Naive B cell (primary cell): ENCODE measurements around the gene PTGER1. TPM values are rescaled to one million over a fixed set of nuclear protein-coding genes. Genes with fewer than 3 reads are reported as not detected.
"Not testable (repeated sequence)": the region's sequence is repeated elsewhere in the genome, so short reads cannot be mapped to it uniquely, and the experiment has no call there.

Experiments
- ATAC-seq, 2 donors: fragments of 150-1000 bp; cut with Tn5 transposase; 2 replicates each; pipeline ENCODE4 v1.10.0; 2021; ENCODE audit warnings: low read depth in 2 of 2, mild to moderate bottlenecking in 2 of 2, moderate library complexity in 2 of 2
- DNase-seq: peaks from one replicate; pipeline ENCODE4 v3.0.0; 2022
- H3K27ac Mint-ChIP-seq, 6 donors: one replicate each; pipeline ENCODE4 v1.8.0; 2020 to 2022; ENCODE audit warnings: mild to moderate bottlenecking in 6 of 6, mixed read lengths in 6 of 6, moderate library complexity in 5 of 6, inconsistent platforms in 2 of 6
- H3K27me3 Mint-ChIP-seq, 3 donors: one replicate each; pipeline ENCODE4 v1.8.0; 2021 to 2022; ENCODE audit warnings: mixed read lengths in 3 of 3, mild to moderate bottlenecking in 1 of 3
- H3K36me3 Mint-ChIP-seq, 2 donors: one replicate each; pipeline ENCODE4 v1.8.0; 2020 to 2022; ENCODE audit warnings: mixed read lengths in 2 of 2, inconsistent platforms in 1 of 2, mild to moderate bottlenecking in 1 of 2
- H3K4me1 Mint-ChIP-seq, 3 donors: one replicate each; pipeline ENCODE4 v1.8.0; 2020 to 2022; ENCODE audit warnings: mixed read lengths in 3 of 3, inconsistent platforms in 1 of 3, mild to moderate bottlenecking in 1 of 3, moderate library complexity in 1 of 3
- H3K4me3 Mint-ChIP-seq, 8 donors: one replicate each; pipeline ENCODE4 v1.8.0; 2020 to 2022; ENCODE audit warnings: mild to moderate bottlenecking in 8 of 8, mixed read lengths in 8 of 8, moderate library complexity in 8 of 8, inconsistent platforms in 2 of 8
- H3K9me3 Mint-ChIP-seq, 7 donors: one replicate each; pipeline ENCODE4 v1.8.0; 2020 to 2022; ENCODE audit warnings: mixed read lengths in 7 of 7, mild to moderate bottlenecking in 5 of 7, inconsistent platforms in 2 of 7, moderate library complexity in 1 of 7
- polyA plus RNA-seq, 6 donors: library from polyadenylated mRNA; unstranded; fragments of 300-500 nt; fragmentation: Illumina TruSeq; gene quantifications; one replicate each; pipeline ENCODE4 v1.2.3, GENCODE V29; 2021; ENCODE audit warnings: low read depth in 6 of 6

The PTGER1 gene
- polyA plus RNA-seq, 6 donors from 2014 or later, result not detected

GRCh38 chr19:14512406-14512961 lies 37.3 kb upstream of the PTGER1 start:
- Mint-ChIP-seq H3K4me3 (no peak overlapping the region), H3K4me1 (peaks cover 28 to 42% (median 32%) of the 10 kb centered on the region in 3 donors), H3K9me3 (no peaks in the 10 kb centered on the region), H3K36me3 (peaks cover 14 to 20% of the 10 kb centered on the region in 2 donors), H3K27me3 (no peaks in the 10 kb centered on the region), H3K27ac (no peak overlapping the region)
- DNase-seq, result no peak
- ATAC-seq, result no peak

GRCh38 chr19:14511229-14511593 lies 36.1 kb upstream of the PTGER1 start:
- ATAC-seq, result no peak
- Mint-ChIP-seq H3K27me3 (no peaks in the 10 kb centered on the region), H3K27ac (no peak overlapping the region), H3K9me3 (no peaks in the 10 kb centered on the region), H3K4me1 (peaks cover 16 to 31% (median 21%) of the 10 kb centered on the region in 3 donors), H3K36me3 (peaks cover 9 to 16% of the 10 kb centered on the region in 2 donors), H3K4me3 (no peak overlapping the region)
- no peak for DNase-seq

- ATAC-seq, result no peak
- Mint-ChIP-seq H3K36me3 (peaks cover 9 to 12% of the 10 kb centered on the region in 2 donors), H3K27ac (no peak overlapping the region), H3K4me3 (no peak overlapping the region), H3K4me1 (peaks cover 14 to 27% (median 20%) of the 10 kb centered on the region in 3 donors), H3K27me3 (peaks cover 0 to 2% (median 0%) of the 10 kb centered on the region in 3 donors), H3K9me3 (no peaks in the 10 kb centered on the region)
- no peak for DNase-seq
Observed at GRCh38 chr19:14510311-14511228, 35.4 kb upstream of the PTGER1 start.

GRCh38 chr19:14507704-14508542 lies 32.8 kb upstream of the PTGER1 start:
- Mint-ChIP-seq H3K36me3 (no peaks in the 10 kb centered on the region), H3K27ac (peak overlapping the region in 1 of 6 donors; percentile 72), H3K27me3 (peaks cover 6 to 14% (median 13%) of the 10 kb centered on the region in 3 donors), H3K4me3 (no peak overlapping the region), H3K9me3 (no peaks in the 10 kb centered on the region), H3K4me1 (peaks cover 9 to 16% (median 14%) of the 10 kb centered on the region in 3 donors)
- no peak for DNase-seq
- ATAC-seq, result no peak

- Mint-ChIP-seq H3K36me3 (no peaks in the 10 kb centered on the region), H3K9me3 (no peaks in the 10 kb centered on the region), H3K4me3 (peak overlapping the region in 1 of 8 donors; percentile 15), H3K27me3 (peaks cover 6 to 14% (median 13%) of the 10 kb centered on the region in 3 donors), H3K4me1 (peaks cover 9 to 16% (median 14%) of the 10 kb centered on the region in 3 donors), H3K27ac (peak overlapping the region in 1 of 6 donors; percentile 47)
- ATAC-seq (peak; percentile 78 to 79), DNase-seq (peak; percentile 54)
Observed at GRCh38 chr19:14505488-14506239, 30.5 kb upstream of the PTGER1 start.

GRCh38 chr19:14504575-14504974 lies 29.4 kb upstream of the PTGER1 start:
- peaks cover 6 to 14% (median 13%) of the 10 kb centered on the region in 3 donors for H3K27me3 Mint-ChIP-seq
- ATAC-seq, DNase-seq, H3K27ac Mint-ChIP-seq, H3K36me3 Mint-ChIP-seq, H3K9me3 Mint-ChIP-seq, H3K4me3 Mint-ChIP-seq: not testable (repeated sequence)
- peaks cover 9 to 16% (median 12%) of the 10 kb centered on the region in 3 donors for H3K4me1 Mint-ChIP-seq

GRCh38 chr19:14503285-14503684 lies 28.1 kb upstream of the PTGER1 start:
- ATAC-seq, result no peak
- no peaks in the 10 kb centered on the region for H3K36me3 Mint-ChIP-seq
- no peak overlapping the region for H3K4me3 Mint-ChIP-seq
- peaks cover 9 to 16% (median 10%) of the 10 kb centered on the region in 3 donors for H3K4me1 Mint-ChIP-seq
- DNase-seq, result no peak
- peak overlapping the region in 2 of 6 donors; percentile 11 to 60 for H3K27ac Mint-ChIP-seq
- peaks cover 6 to 14% (median 13%) of the 10 kb centered on the region in 3 donors for H3K27me3 Mint-ChIP-seq
- no peaks in the 10 kb centered on the region for H3K9me3 Mint-ChIP-seq

GRCh38 chr19:14502334-14503092 lies 27.4 kb upstream of the PTGER1 start:
- no peaks in the 10 kb centered on the region for H3K36me3 Mint-ChIP-seq
- H3K4me3 Mint-ChIP-seq, result peak overlapping the region in 1 of 8 donors; percentile 42
- H3K27me3 Mint-ChIP-seq, result peaks cover 6 to 15% (median 13%) of the 10 kb centered on the region in 3 donors
- no peak for ATAC-seq
- H3K4me1 Mint-ChIP-seq, result peaks cover 10 to 18% (median 11%) of the 10 kb centered on the region in 3 donors
- DNase-seq, result no peak
- peak overlapping the region in 1 of 6 donors; percentile 47 for H3K27ac Mint-ChIP-seq
- H3K9me3 Mint-ChIP-seq, result no peaks in the 10 kb centered on the region

- Mint-ChIP-seq H3K4me3 (peak overlapping the region in 7 of 8 donors; percentile 70 to 85 (median 80)), H3K27ac (peak overlapping the region in 1 of 6 donors; percentile 20), H3K27me3 (peaks cover 0 to 4% (median 0%) of the 10 kb centered on the region in 3 donors), H3K4me1 (peaks cover 9 to 24% (median 15%) of the 10 kb centered on the region in 3 donors), H3K36me3 (no peaks in the 10 kb centered on the region), H3K9me3 (no peaks in the 10 kb centered on the region)
- no peak for ATAC-seq
- no peak for DNase-seq
Observed at GRCh38 chr19:14497228-14497921, 22.2 kb upstream of the PTGER1 start.

GRCh38 chr19:14496834-14497227 lies 21.7 kb upstream of the PTGER1 start:
- ATAC-seq, result no peak
- no peak for DNase-seq
- Mint-ChIP-seq H3K4me3 (peak overlapping the region; percentile 74 to 87 (median 82)), H3K9me3 (no peaks in the 10 kb centered on the region), H3K36me3 (no peaks in the 10 kb centered on the region), H3K27me3 (peaks cover 0 to 4% (median 0%) of the 10 kb centered on the region in 3 donors), H3K4me1 (peaks cover 11 to 24% (median 15%) of the 10 kb centered on the region in 3 donors), H3K27ac (peak overlapping the region in 1 of 6 donors; percentile 20)

- H3K27me3 Mint-ChIP-seq, result peaks cover 0 to 4% (median 0%) of the 10 kb centered on the region in 3 donors
- DNase-seq, result peak; percentile 80
- H3K27ac Mint-ChIP-seq, result peak within 1 kb of the TSS in 5 of 6 donors; percentile 20 to 65 (median 42)
- peak within 1 kb of the TSS; percentile 74 to 91 (median 85) for H3K4me3 Mint-ChIP-seq
- ATAC-seq, result peak; percentile 86 to 88
- H3K4me1 Mint-ChIP-seq, result peaks cover 11 to 24% (median 15%) of the 10 kb centered on the region in 3 donors
- H3K9me3 Mint-ChIP-seq, result no peaks in the 10 kb centered on the region
- H3K36me3 Mint-ChIP-seq, result peaks cover 0 to 4% of the 10 kb centered on the region in 2 donors
Observed at GRCh38 chr19:14496029-14496833, 21.1 kb upstream of the PTGER1 start, which contains the start of gene GIPC1. Gene GIPC1, minus strand, starts transcription at chr19:14496127. Its CDS starts 13,151 bp downstream, at chr19:14482976.
